Stromal cell of bone marrow (primary cell): ENCODE data around the gene IGSF10.
"Not testable (repeated sequence)": the region's sequence is repeated elsewhere in the genome, so short reads cannot be mapped to it uniquely, and the experiment has no call there.

Experiments used
- DNase-seq: peaks from one replicate; pipeline ENCODE4 v3.0.0-alpha.2; 2012; ENCODE audit warnings: low read depth

The IGSF10 gene

GRCh38 chr3:151460774-151461450 lies at the start of gene IGSF10:
IGSF10 (minus strand) TSS chr3:151461061; CDS start chr3:151458709, 2,352 bp downstream.
- DNase-seq, result no peak

GRCh38 chr3:151509468-151510135 lies 48.7 kb upstream of the IGSF10 start:
- DNase-seq, result not testable (repeated sequence)

GRCh38 chr3:151504606-151505005 lies 43.7 kb upstream of the IGSF10 start:
- DNase-seq, result no peak

GRCh38 chr3:151503074-151503473 lies 42.2 kb upstream of the IGSF10 start:
- DNase-seq, result no peak

- DNase-seq, result no peak
Observed at GRCh38 chr3:151501923-151502632, 41.2 kb upstream of the IGSF10 start.

- no peak for DNase-seq
Observed at GRCh38 chr3:151501171-151501922, 40.5 kb upstream of the IGSF10 start.

GRCh38 chr3:151499168-151499567 lies 38.3 kb upstream of the IGSF10 start:
- no peak for DNase-seq

- no peak for DNase-seq
Observed at GRCh38 chr3:151491525-151491924, 30.7 kb upstream of the IGSF10 start.

- DNase-seq, result not testable (repeated sequence)
Observed at GRCh38 chr3:151487833-151488232, 27.0 kb upstream of the IGSF10 start.

GRCh38 chr3:151483961-151484520 lies 23.2 kb upstream of the IGSF10 start:
- no peak for DNase-seq

GRCh38 chr3:151483488-151483887 lies 22.6 kb upstream of the IGSF10 start:
- DNase-seq, result no peak

GRCh38 chr3:151480492-151480891 lies 19.6 kb upstream of the IGSF10 start:
- DNase-seq, result no peak

GRCh38 chr3:151479452-151479851 lies 18.6 kb upstream of the IGSF10 start:
- no peak for DNase-seq

- DNase-seq, result no peak
Observed at GRCh38 chr3:151478335-151478697, 17.5 kb upstream of the IGSF10 start.

- DNase-seq, result no peak
Observed at GRCh38 chr3:151477591-151478334, 16.9 kb upstream of the IGSF10 start.

GRCh38 chr3:151476344-151477018 lies 15.6 kb upstream of the IGSF10 start:
- no peak for DNase-seq

- peak; percentile 45 for DNase-seq
Observed at GRCh38 chr3:151468284-151468917, 7.5 kb upstream of the IGSF10 start.

GRCh38 chr3:151467069-151467468 lies 6.2 kb upstream of the IGSF10 start:
- no peak for DNase-seq

- no peak for DNase-seq
Observed at GRCh38 chr3:151462991-151463390, 2.1 kb upstream of the IGSF10 start.

- DNase-seq, result no peak
Observed at GRCh38 chr3:151462278-151462780, 1.5 kb upstream of the IGSF10 start.
